Caki2 (cell line): ENCODE measurements around the gene CCL4L2. TPM values are rescaled to one million over a fixed set of nuclear protein-coding genes. Genes with fewer than 3 reads are reported as not detected.
"Not testable (repeated sequence)": the region's sequence is repeated elsewhere in the genome, so short reads cannot be mapped to it uniquely, and the experiment has no call there.

Source experiments
- DNase-seq: peaks from one replicate; pipeline ENCODE4 v3.0.0-alpha.2; 2015; ENCODE audit warnings: low read depth
- in situ Hi-C: cut with HindIII; loops from 2 replicates; pipeline ENCODE4 v1.10.0; 2016; ENCODE audit warnings: low sequenced_read_pairs, low pct_unique_long_range_greater_than_20kb, mixed read lengths
- total RNA-seq: library from RNA; depleted of rRNA; stranded (reverse); fragments of >200 nt; shearing (Covaris generic); gene quantifications from 2 replicates; pipeline ENCODE4 v1.2.3, GENCODE V29; 2014; ENCODE audit warnings: low replicate concordance; rRNA removed

CCL4L2 gene
- total RNA-seq, 1 experiment from 2014 or later: not detected

DNA sequence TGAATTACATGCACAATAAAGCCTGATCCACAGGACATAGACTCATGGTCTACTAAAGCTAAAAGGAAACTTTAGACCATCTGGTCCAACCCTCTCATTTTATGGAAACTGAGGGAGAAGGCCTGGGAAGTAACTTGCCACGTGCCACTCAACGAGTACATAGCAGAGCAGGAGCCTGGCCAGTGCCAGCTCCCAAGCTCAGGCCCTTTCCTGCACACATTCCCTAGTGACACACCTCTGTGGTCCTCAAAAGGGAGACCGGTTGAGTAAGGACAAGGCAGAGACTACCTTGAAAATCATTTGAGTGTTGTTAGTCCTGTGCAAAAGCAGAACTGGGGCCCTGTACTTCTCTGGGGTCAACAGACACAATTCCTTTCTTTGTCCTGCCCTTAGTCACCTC lies 2.8 kb downstream of the CCL4L2 start:
- no peak for DNase-seq
- in situ Hi-C loops: no loop called here

DNA sequence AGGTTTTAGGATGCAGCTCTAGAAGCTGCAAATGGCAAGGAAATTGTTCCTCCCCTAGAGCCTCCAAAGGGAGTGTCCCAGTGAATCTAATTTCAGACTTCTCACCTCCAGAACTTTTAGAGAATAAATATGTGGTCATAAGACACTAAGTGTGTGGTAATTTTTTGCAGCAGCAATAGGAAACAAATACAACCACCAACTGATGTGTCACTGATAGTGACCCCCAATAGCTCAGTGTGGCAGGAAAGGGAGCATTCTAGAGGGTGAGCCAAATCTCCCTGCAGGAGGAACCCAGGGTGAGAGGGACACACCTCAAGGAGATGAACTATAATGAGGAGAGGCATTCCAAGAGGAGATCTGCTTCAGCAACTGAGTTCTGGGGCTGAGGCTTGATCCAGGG lies 4.1 kb downstream of the CCL4L2 start:
- DNase-seq: no peak
- in situ Hi-C loops: no loop called here

DNA sequence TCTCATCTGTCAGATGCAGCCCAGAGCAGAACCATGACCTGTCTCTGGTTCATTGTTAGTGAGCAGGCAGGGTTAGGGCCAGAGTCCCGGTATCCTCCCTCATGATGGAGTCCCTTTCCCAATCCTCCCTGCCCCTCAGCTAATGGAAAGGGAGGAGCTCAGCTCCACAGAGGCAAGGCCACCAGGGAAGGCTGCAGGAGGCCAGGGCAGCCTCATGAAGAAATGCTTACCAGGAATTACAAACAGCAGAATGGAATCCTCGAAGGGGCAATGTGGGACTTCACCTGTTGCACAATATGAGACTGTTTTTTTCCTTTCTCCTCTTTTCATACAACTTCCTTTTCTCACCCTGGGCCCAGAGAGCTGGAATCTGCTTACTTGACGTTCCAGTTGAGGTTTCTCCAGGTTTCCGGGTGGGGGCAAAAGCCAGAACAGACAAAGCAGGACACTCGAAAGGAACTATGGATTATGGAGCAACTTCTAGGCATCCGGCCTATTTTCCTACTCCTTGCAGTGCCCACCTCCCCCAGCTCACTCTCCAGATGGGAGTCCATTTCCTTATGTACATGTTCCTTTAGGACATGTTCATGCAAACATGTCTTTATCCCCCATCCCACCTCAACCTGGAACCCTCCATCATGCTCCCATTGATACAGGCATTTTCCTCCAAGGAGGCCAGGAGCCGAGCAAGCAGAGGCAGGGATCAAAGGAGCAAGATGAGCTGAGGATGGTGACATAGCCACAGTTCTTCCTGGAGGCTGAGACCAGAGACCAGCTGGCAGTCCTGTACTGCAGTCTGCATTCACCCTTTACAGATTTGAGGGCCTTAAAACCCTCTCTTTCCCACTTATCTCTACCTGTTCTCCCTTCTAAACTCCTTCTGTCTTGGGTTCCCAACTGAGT lies 4.8 kb downstream of the CCL4L2 start:
- in situ Hi-C loops, DNase-seq: not testable (repeated sequence)

DNA sequence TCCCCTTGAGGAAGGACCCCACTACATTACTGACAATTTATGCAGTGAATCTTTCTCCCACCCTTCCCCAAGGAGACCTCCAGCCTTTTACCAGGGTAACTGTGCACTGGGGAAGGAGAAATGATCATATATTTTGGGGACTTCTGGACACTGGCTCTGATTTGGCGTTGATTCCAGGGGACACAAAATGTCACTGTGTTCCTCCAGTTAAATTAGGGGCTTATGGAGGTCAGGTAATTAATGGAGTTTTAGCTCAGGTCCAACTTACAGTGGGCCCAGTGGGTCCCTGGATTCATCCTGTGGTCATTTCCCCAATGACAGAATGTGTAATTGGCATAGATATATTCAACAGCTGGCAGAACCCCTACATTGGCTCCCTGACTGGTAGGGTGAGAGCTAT lies 8.7 kb downstream of the CCL4L2 start:
- in situ Hi-C loops, DNase-seq: not testable (repeated sequence)

DNA sequence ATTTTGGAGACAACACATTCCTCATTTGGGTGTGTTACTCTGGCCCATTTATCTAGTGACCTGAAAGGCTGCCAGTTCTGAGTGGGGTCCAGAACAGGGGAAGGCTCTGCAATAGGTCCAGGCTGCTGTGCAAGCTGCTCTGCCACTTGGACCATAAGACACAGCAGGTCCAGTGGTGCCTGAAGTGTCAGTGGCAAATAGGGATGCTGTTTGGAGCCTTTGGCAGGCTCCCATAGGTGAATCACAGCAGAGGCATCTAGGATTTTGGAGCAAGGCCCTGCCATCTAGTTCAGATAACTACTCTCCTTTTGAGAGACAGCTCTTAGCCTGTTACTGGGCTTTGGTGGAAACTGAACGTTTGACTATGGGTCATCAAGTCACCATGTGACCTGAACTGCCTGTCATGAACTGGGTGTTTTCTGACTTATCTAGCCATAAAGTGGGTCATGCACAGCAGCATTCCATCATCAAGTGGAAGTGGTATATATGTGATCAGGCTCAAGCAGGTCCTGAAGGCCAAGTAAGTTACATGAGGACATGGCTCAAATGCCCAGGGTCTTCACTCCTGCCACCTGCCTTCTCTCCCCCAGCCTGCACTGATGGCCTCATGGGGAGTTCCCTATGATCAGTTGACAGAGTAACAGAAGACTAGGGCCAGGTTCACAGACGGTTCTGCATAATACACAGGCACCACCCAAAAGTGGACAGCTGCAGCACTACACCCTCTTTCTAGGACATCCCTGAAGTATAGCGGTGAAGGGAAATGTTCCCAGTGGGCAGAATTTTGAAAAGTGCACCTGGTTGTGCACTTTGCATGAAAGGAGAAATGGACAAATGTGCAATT lies 10.1 kb downstream of the CCL4L2 start:
- DNase-seq, in situ Hi-C loops: not testable (repeated sequence)

DNA sequence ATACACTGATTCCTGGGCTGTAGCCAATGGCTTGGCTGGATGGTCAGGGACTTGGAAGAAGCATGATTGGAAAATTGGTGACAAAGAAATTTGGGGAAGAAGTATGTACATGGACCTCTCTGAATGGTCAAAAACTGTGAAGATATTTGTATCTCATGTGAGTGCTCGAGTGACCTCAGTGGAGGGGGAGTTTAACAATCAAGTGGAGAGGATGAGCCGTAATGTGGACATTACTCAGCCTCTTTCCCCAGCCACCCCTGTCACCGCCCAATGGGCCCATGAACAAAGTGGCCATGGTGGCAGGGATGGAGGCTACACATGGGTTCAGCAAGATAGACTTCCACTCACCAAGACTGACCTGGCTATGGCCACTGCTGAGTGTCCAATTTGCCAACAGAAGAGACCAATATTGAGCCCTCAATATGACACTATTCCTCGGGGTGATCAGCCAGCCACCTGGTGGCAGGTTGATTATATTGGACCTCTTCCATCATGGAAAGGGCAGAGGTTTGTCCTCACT lies 10.8 kb downstream of the CCL4L2 start:
- in situ Hi-C loops, DNase-seq: not testable (repeated sequence)

DNA sequence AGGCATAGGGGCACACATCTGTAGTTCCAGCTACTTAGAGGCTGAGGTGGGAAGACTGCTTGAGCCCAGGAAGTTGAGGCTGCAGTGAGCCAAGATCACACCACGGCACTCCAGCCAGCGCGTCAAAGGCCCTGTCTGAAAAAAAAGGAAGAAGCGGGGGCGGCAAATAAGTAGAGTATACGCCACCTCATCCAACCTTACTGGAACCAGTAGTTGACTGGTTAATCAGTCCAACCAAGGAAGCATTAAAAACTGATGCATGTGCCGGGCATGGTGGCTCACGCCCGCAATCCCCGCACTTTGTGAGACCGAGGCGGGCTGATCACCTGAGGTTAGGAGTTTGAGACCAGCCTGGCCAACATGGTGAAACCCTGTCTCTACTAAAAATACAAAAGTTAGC lies 12.1 kb downstream of the CCL4L2 start:
- DNase-seq, in situ Hi-C loops: not testable (repeated sequence)

DNA sequence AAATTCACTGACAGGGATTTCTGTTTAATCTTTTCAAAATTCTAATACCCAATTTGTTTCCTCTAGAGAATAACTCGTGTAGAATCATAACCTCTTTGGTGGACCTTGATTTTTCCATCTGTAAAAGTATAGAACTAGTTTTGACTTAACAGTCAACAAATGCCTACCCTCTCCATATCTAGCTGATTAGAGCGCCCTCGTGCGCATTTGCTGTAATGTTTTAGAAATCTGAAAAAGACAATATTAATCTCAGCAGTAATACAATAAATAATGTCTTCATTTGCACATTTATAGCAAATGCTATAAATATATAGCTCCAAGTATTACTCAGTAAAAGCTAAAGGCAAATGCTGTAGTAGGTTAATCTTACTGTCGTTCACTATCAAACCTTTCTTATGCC lies 18.8 kb downstream of the CCL4L2 start:
- in situ Hi-C loops, DNase-seq: not testable (repeated sequence)

DNA sequence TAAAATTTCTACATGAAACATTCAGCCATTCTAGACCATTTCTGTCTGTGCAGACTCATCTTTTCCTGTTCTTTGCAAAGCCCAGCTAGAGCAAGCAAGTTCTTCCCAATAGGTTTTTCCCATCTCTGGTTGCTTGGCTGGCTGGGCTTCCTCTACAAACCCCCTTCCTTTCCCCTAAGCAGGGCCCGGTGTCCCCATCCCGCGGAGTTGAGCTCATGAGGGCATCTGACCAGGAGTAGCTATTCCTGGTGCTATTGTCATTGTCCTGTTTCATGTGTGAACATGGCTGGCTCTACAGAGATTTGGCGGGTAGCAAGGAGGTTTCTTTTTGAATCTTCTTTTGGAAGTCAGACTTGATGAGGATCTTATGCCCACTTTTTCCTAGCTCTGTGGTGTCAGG lies 31.2 kb downstream of the CCL4L2 start:
- DNase-seq, in situ Hi-C loops: not testable (repeated sequence)

Other genes with a start within 250 kb of the CCL4L2 start
- not detected in 2 replicates for gene CCL16, start 229.6 kb upstream of the CCL4L2 start, total RNA-seq
- gene CCL14, start 224.3 kb upstream of the CCL4L2 start, total RNA-seq: not detected in 2 replicates
- not detected in 2 replicates for gene CCL15, start 209.5 kb upstream of the CCL4L2 start, total RNA-seq
- gene CCL23, start 193.1 kb upstream of the CCL4L2 start, total RNA-seq: not detected in 2 replicates
- gene CCL18, start 146.8 kb upstream of the CCL4L2 start, total RNA-seq: not detected in 2 replicates
- not detected in 2 replicates for gene CCL3, start 120.9 kb upstream of the CCL4L2 start, total RNA-seq
- not detected in 2 replicates for gene CCL4, start 107.2 kb upstream of the CCL4L2 start, total RNA-seq
- gene TBC1D3B, start 34.4 kb upstream of the CCL4L2 start, total RNA-seq: 0.95 TPM in 1 of 2 replicates, not detected in the other
- gene CCL3L1, start 14.3 kb upstream of the CCL4L2 start, total RNA-seq: not detected in 2 replicates
- not detected in 2 replicates for gene TBC1D3I, start 53.5 kb downstream of the CCL4L2 start, total RNA-seq
- not detected in 2 replicates for gene TBC1D3G, start 112.8 kb downstream of the CCL4L2 start, total RNA-seq
- not detected in 2 replicates for gene TBC1D3H, start 177.4 kb downstream of the CCL4L2 start, total RNA-seq